Gastroesophageal sphincter (tissue), 4 donors: Measurements from ENCODE around the gene USP15. TPM values are rescaled to one million over a fixed set of nuclear protein-coding genes. Genes with fewer than 3 reads are reported as not detected.

Experiments
- ATAC-seq: fragments of 150-250 bp; one replicate; pipeline ENCODE4 v1.9.1; 2016; ENCODE audit warnings: mild to moderate bottlenecking, moderate library complexity
- H3K27ac ChIP-seq, 4 donors: fragments of 200-600 bp; sonication (generic) in 3 of 4; 1 replicate in 3 of 4; 2 replicates in 1 of 4; pipeline ENCODE4 v1.5.1; 2016 to 2019
- H3K27me3 ChIP-seq: fragments of 200-600 bp; sonication (generic); one replicate; pipeline ENCODE4 v1.5.1; 2019
- H3K36me3 ChIP-seq, 2 donors: fragments of 200-600 bp; sonication (generic); one replicate each; pipeline ENCODE4 v1.5.1; 2019; ENCODE audit warnings: control low read depth in 1 of 2
- H3K4me1 ChIP-seq, 3 donors: fragments of 200-600 bp; sonication (generic); 1 replicate in 2 of 3; 2 replicates in 1 of 3; pipeline ENCODE4 v1.5.1; 2016 to 2019; ENCODE audit warnings: control low read depth in 2 of 3
- H3K4me3 ChIP-seq, 2 donors: fragments of 200-600 bp; sonication (generic); one replicate each; pipeline ENCODE4 v1.5.1; 2019; ENCODE audit warnings: mild to moderate bottlenecking in 1 of 2, moderate library complexity in 1 of 2
- H3K9me3 ChIP-seq, 3 donors: fragments of 200-600 bp; sonication (generic); one replicate each; pipeline ENCODE4 v1.5.1; 2017 to 2019; ENCODE audit warnings: control low read depth in 2 of 3
- CTCF ChIP-seq, 4 experiments: fragments of 200-600 bp in 2 of 4; fragments of 450-650 bp in 2 of 4; sonication (generic) in 1 of 4; IDR thresholded peaks; one replicate each; pipeline ENCODE4 v1.5.1; 2017 to 2019; ENCODE audit warnings: antibody characterized with exemption in 4 of 4, mild to moderate bottlenecking in 2 of 4, moderate library complexity in 2 of 4
- EP300 ChIP-seq: sonication (generic); formaldehyde crosslinking; IDR thresholded peaks from one replicate; pipeline ENCODE4 v1.6.1; 2017; ENCODE audit warnings: antibody characterized with exemption, mild to moderate bottlenecking
- POLR2A ChIP-seq, 2 donors: fragments of 450-650 bp; IDR thresholded peaks; one replicate each; pipeline ENCODE4 v1.6.1; 2017; ENCODE audit warnings: antibody characterized with exemption in 2 of 2, mild to moderate bottlenecking in 2 of 2, moderate library complexity in 1 of 2
- POLR2AphosphoS5 ChIP-seq: sonication (generic); formaldehyde crosslinking; IDR thresholded peaks from one replicate; pipeline ENCODE4 v1.6.1; 2017; ENCODE audit warnings: antibody characterized with exemption
- WGBS, 2 donors: methylation state at CpG; one replicate each; pipeline ENCODE4 v1.1.5; 2018; ENCODE audit warnings: low coverage in 1 of 2; 5-methylcytosine and 5-hydroxymethylcytosine counted together
- total RNA-seq, 4 donors: library from RNA; depleted of rRNA; stranded (reverse); fragments of >200 nt; gene quantifications; one replicate each; pipeline ENCODE4 v1.1.0, GENCODE V29; 2016

Gene USP15
- total RNA-seq, 4 donors from 2014 or later: 33.6 to 84.8 (median 70.0) TPM

GRCh38 chr12:62288328-62288727, 28.1 kb downstream of the USP15 start:
- ATAC-seq: no peak
- 90 to 95% methylated on average over 2 to 5 of the region's 5 CpGs for WGBS, 2 donors
- no peak overlapping the region for H3K4me3 ChIP-seq
- peaks cover 0 to 13% (median 0%) of the 10 kb centered on the region in 3 donors for H3K9me3 ChIP-seq
- TF ChIP-seq CTCF (IDR thresholded peaks at IDR 0.05): no peak
- no peaks in the 10 kb centered on the region for H3K36me3 ChIP-seq
- H3K4me1 ChIP-seq: peaks cover 0 to 45% (median 6%) of the 10 kb centered on the region in 3 donors
- H3K27me3 ChIP-seq: no peaks in the 10 kb centered on the region
- no peak overlapping the region for H3K27ac ChIP-seq

GRCh38 chr12:62290846-62291245, 30.6 kb downstream of the USP15 start:
- H3K4me3 ChIP-seq: no peak overlapping the region
- whole genome bisulfite sequencing, 2 donors: 95 to 100% methylated on average over 1 of the region's 1 CpG
- peaks cover 0 to 13% (median 0%) of the 10 kb centered on the region in 3 donors for H3K9me3 ChIP-seq
- no peaks in the 10 kb centered on the region for H3K27me3 ChIP-seq
- TF ChIP-seq CTCF (IDR thresholded peaks at IDR 0.05) (no peak), EP300 (no peak), POLR2A (IDR thresholded peaks at IDR 0.05) (no peak), POLR2AphosphoS5 (no peak)
- peaks cover 0 to 13% of the 10 kb centered on the region in 2 donors for H3K36me3 ChIP-seq
- peaks cover 0 to 27% (median 4%) of the 10 kb centered on the region in 3 donors for H3K4me1 ChIP-seq
- H3K27ac ChIP-seq: no peak overlapping the region
- ATAC-seq: no peak

GRCh38 chr12:62291864-62292760, 31.9 kb downstream of the USP15 start:
- 100% methylated on average over 1 of the region's 2 CpGs; no CpG with 5 or more reads in 1 of the 2 donors for WGBS, 2 donors
- peaks cover 0 to 15% (median 0%) of the 10 kb centered on the region in 3 donors for H3K4me1 ChIP-seq
- no peaks in the 10 kb centered on the region for H3K27me3 ChIP-seq
- H3K36me3 ChIP-seq: peaks cover 0 to 25% of the 10 kb centered on the region in 2 donors
- H3K4me3 ChIP-seq: no peak overlapping the region
- H3K27ac ChIP-seq: no peak overlapping the region
- ATAC-seq: no peak
- TF ChIP-seq EP300: no peak
- TF ChIP-seq POLR2A (IDR thresholded peaks at IDR 0.05): no peak
- TF ChIP-seq CTCF (IDR thresholded peaks at IDR 0.05): no peak
- TF ChIP-seq POLR2AphosphoS5: no peak
- peaks cover 0 to 15% (median 0%) of the 10 kb centered on the region in 3 donors for H3K9me3 ChIP-seq

GRCh38 chr12:62292761-62293344, 32.6 kb downstream of the USP15 start:
- WGBS, 2 donors: 72 to 77% methylated on average over 3 to 5 of the region's 6 CpGs
- Histone ChIP-seq H3K27ac (no peak overlapping the region), H3K36me3 (peaks cover 0 to 33% of the 10 kb centered on the region in 2 donors), H3K4me1 (peaks cover 0 to 15% (median 0%) of the 10 kb centered on the region in 3 donors), H3K27me3 (no peaks in the 10 kb centered on the region), H3K9me3 (peaks cover 0 to 16% (median 0%) of the 10 kb centered on the region in 3 donors), H3K4me3 (no peak overlapping the region)
- no peak for ATAC-seq
- TF ChIP-seq CTCF (IDR thresholded peaks at IDR 0.05): no peak
- no peak for TF ChIP-seq EP300
- TF ChIP-seq POLR2A (IDR thresholded peaks at IDR 0.05): no peak
